Stimulated activated naive CD8-positive, alpha-beta T cell treated with anti-CD3 and anti-CD28 coated beads, Interleukin-15, amount 100 ng/mL, for 72 hours (primary cell): ENCODE results near the gene PAPOLB.

Experiments used
- ATAC-seq: fragments of 150-1000 bp; cut with Tn5 transposase; 2 replicates; pipeline ENCODE4 v1.10.0; 2021; ENCODE audit warnings: mild to moderate bottlenecking, moderate library complexity
- DNase-seq, 2 donors: peaks; one replicate each; pipeline ENCODE4 v3.0.0; 2021 to 2022
- H3K27ac Mint-ChIP-seq, 2 donors: one replicate each; pipeline ENCODE4 v1.8.0; 2022; ENCODE audit warnings: mild to moderate bottlenecking in 2 of 2, mixed read lengths in 2 of 2, moderate library complexity in 2 of 2
- H3K27me3 Mint-ChIP-seq: one replicate; pipeline ENCODE4 v1.8.0; 2022; ENCODE audit warnings: mixed read lengths
- H3K4me1 Mint-ChIP-seq: one replicate; pipeline ENCODE4 v1.8.0; 2022; ENCODE audit warnings: mild to moderate bottlenecking, mixed read lengths
- H3K4me3 Mint-ChIP-seq, 2 donors: one replicate each; pipeline ENCODE4 v1.8.0; 2022; ENCODE audit warnings: mild to moderate bottlenecking in 2 of 2, mixed read lengths in 2 of 2, moderate library complexity in 1 of 2
- H3K9me3 Mint-ChIP-seq, 2 donors: one replicate each; pipeline ENCODE4 v1.8.0; 2022; ENCODE audit warnings: mixed read lengths in 2 of 2

Gene PAPOLB

GRCh38 chr7:4837803-4838625, 23.8 kb downstream of the PAPOLB start:
- Mint-ChIP-seq H3K9me3 (no peaks in the 10 kb centered on the region), H3K27me3 (no peaks in the 10 kb centered on the region), H3K27ac (no peak overlapping the region), H3K4me1 (no peaks in the 10 kb centered on the region), H3K4me3 (no peak overlapping the region)
- DNase-seq (no peak), ATAC-seq (no peak)

DNA sequence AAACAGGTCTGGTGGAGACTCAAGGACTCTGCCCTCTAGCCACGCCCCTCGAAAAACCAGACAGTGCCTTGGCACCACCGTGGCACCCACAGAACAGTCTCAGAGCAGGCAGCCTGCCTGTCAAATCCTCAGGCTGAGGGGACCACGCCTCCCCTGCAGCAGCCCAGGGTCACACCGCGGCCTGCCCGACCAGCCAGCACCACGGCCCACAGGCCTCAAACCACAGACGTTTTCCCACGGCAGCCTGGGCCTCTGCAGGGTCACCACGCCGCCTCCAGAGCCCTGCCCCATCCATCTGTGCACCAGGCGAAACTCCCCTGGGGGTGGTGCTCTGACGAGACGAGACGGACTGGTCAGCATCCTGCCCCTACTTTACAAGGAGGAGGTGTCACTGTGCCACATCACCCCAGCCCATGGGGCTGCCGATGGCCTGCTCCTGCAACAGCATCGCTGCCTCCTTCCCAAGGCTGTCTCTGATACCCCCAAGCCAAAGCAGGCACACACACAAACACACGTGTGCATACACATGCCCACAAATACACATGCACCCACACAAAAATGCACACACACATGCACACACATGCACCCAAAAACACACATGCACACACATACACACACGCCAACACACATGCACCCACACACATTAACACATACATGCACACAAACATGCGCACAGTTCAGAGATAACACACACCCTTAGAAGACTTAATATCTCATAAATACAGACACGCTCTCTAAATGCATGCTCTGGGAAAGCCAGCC, 24.6 kb downstream of the PAPOLB start:
- DNase-seq (no peak), ATAC-seq (no peak)
- Mint-ChIP-seq H3K4me1 (no peaks in the 10 kb centered on the region), H3K27me3 (no peaks in the 10 kb centered on the region), H3K4me3 (no peak overlapping the region), H3K27ac (no peak overlapping the region), H3K9me3 (no peaks in the 10 kb centered on the region)

DNA sequence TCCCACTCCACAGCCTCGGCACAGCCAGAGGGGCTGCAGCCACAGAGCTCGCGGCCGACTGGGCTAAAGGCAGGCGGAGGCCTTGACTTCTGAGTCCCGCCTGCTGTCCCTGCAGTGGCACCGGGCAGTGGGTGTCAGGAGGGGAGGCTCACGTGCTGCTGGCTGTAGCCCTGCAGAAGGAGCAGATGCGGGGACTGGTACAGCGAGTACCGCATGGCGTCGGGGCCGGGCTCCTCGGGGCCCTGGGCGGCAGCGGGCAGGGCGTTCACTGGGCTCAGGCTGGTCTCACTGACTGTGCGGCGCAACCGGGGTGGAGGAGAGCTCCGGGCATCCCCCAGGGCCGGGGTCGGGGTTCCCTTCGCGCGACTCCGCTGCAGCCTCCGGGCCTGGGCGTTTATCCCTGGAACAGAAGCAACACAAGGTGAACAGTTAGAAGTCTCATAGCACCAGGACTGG, 25.6 kb downstream of the PAPOLB start:
- no peak overlapping the region for H3K27ac Mint-ChIP-seq
- H3K9me3 Mint-ChIP-seq: no peaks in the 10 kb centered on the region
- H3K27me3 Mint-ChIP-seq: no peaks in the 10 kb centered on the region
- DNase-seq: no peak
- peak; percentile 16 for ATAC-seq
- H3K4me1 Mint-ChIP-seq: no peaks in the 10 kb centered on the region
- no peak overlapping the region for H3K4me3 Mint-ChIP-seq

GRCh38 chr7:4835398-4836205, 26.2 kb downstream of the PAPOLB start:
- H3K4me1 Mint-ChIP-seq: no peaks in the 10 kb centered on the region
- H3K4me3 Mint-ChIP-seq: no peak overlapping the region
- H3K27me3 Mint-ChIP-seq: no peaks in the 10 kb centered on the region
- DNase-seq (no peak), ATAC-seq (no peak)
- no peaks in the 10 kb centered on the region for H3K9me3 Mint-ChIP-seq
- H3K27ac Mint-ChIP-seq: peak overlapping the region in 1 of 2 donors; percentile 86

DNA sequence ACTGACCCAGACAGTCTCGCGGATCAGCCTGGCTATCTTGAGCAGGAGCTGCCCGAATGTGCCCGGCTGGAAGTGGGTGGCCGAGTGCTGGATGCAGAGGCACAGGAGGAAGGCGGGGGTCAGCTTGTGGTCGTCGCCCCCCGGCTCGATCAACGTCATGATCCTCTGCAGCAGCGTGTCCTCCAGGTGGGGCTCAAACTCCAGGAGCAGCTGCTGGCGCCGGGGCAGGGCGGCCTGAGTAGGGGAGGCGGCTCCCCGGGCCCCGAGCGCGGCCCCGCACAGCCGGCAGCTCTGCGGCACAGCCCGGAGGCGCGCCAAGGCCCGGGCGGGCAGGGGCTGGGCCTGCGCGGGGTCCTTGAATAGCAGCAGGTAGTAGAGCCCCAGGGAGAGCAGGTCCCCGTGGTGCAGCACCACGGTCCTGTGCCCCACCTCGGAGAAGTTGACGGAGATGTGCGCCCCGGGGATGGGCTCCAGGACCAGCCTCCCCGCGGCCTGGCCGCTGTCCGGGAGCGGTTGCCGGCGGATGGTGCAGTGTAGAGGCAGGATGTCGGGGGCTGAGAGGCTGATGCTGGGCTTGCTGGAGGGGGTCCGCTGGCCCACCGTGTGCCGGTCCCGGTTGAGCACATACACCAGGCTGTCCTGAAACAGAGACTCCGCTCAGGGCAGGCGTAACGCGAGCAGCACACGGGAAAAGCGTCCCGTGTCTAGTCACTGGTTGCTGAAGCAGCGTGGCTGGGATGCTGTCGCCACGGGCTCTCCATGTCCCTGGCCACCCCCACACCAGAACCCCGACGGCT, 27.0 kb downstream of the PAPOLB start:
- no peak overlapping the region for H3K4me3 Mint-ChIP-seq
- no peaks in the 10 kb centered on the region for H3K9me3 Mint-ChIP-seq
- H3K4me1 Mint-ChIP-seq: peaks cover 7% of the 10 kb centered on the region
- no peak for DNase-seq
- H3K27me3 Mint-ChIP-seq: no peaks in the 10 kb centered on the region
- peak; percentile 53 for ATAC-seq
- peak overlapping the region in 1 of 2 donors; percentile 86 for H3K27ac Mint-ChIP-seq

GRCh38 chr7:4833691-4834600, 27.9 kb downstream of the PAPOLB start:
- no peaks in the 10 kb centered on the region for H3K27me3 Mint-ChIP-seq
- H3K9me3 Mint-ChIP-seq: no peaks in the 10 kb centered on the region
- no peak overlapping the region for H3K27ac Mint-ChIP-seq
- no peak for DNase-seq
- H3K4me1 Mint-ChIP-seq: peaks cover 7% of the 10 kb centered on the region
- H3K4me3 Mint-ChIP-seq: no peak overlapping the region
- ATAC-seq: no peak

DNA sequence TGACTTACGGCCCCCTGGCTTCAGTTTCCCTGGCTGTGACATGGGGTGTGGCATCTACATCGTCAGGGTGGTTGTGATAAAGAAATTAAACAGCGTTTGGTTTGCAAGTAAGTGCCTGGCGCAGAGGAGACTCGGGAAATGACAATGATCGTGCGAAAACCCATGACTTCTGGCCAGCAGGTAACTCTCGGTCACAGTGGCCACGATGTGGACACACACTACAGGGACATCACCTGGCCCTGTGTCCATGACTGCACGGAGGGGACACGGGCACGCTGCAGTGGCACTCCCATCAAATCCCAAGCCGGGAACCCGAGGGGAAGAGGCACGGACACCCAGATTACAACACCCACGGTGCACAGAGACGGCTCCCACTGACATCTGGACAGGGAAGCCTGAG, 28.7 kb downstream of the PAPOLB start:
- Mint-ChIP-seq H3K9me3 (no peaks in the 10 kb centered on the region), H3K4me3 (no peak overlapping the region), H3K27ac (no peak overlapping the region), H3K27me3 (no peaks in the 10 kb centered on the region), H3K4me1 (peaks cover 7% of the 10 kb centered on the region)
- DNase-seq (no peak), ATAC-seq (no peak)

DNA sequence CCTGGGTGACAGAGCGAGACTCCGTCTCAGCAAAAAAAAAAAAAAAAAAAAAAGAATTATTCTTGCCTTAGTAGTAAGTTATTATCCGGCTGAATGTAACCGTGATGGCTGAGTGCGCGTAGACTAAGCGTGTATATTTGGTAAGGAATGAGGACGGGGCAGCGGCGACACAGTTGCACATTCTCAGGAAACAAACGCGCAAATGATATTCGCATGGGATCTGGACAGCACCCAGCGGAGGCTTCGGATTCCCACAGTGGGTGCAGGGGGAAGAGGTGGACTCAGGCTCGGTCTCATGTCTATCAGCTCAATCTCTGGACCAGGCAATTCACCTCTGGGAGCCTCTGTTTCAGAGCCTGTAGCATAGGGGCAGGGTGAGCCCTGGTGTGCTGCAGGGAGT, 29.1 kb downstream of the PAPOLB start:
- no peak for ATAC-seq
- peaks cover 7% of the 10 kb centered on the region for H3K4me1 Mint-ChIP-seq
- no peak overlapping the region for H3K27ac Mint-ChIP-seq
- no peak for DNase-seq
- no peaks in the 10 kb centered on the region for H3K9me3 Mint-ChIP-seq
- no peaks in the 10 kb centered on the region for H3K27me3 Mint-ChIP-seq
- no peak overlapping the region for H3K4me3 Mint-ChIP-seq

DNA sequence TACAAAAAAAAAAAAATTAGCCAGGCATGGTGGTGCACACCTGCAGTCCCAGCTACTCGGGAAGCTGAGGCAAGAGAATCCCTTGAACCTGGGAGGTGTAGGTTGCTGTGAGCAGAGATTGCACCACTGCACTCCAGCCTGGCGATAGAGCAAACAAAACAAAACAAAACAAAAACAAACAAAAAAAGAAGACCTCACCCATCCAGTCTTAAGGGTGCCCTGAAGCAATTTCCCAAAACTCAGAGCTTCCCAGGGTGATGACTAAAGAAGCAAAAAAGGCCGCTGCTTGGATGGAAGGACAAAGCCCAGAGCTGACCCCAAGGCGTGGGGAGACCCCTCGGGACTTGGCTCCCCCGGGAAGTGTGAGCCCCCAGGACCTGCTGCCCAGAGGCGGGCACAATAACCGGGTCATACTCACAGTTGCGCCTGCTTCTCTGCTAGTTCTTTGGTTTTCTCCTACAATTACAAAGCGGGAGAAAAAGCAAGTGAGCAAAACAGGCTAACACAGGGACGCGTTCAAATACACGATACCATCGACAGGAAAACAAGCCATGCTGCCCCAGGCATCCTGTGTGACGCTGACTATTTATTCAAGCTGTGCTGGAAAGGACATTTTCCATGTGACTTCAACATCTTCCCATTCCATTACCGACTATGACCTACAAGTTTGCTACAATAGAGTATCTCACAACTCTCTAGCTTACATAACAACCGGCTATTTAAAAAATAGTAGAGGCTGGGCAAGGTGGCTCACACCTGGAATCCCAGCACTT, 29.9 kb downstream of the PAPOLB start:
- Mint-ChIP-seq H3K27me3 (no peaks in the 10 kb centered on the region), H3K9me3 (no peaks in the 10 kb centered on the region), H3K4me3 (no peak overlapping the region), H3K27ac (no peak overlapping the region), H3K4me1 (peaks cover 7% of the 10 kb centered on the region)
- no peak for ATAC-seq
- no peak for DNase-seq

- peak; percentile 82 for ATAC-seq
- peak overlapping the region in 1 of 2 donors; percentile 86 for H3K27ac Mint-ChIP-seq
- peaks cover 7% of the 10 kb centered on the region for H3K4me1 Mint-ChIP-seq
These were observed 31.7 kb downstream of the PAPOLB start for GRCh38 chr7:4830176-4830575.

DNA sequence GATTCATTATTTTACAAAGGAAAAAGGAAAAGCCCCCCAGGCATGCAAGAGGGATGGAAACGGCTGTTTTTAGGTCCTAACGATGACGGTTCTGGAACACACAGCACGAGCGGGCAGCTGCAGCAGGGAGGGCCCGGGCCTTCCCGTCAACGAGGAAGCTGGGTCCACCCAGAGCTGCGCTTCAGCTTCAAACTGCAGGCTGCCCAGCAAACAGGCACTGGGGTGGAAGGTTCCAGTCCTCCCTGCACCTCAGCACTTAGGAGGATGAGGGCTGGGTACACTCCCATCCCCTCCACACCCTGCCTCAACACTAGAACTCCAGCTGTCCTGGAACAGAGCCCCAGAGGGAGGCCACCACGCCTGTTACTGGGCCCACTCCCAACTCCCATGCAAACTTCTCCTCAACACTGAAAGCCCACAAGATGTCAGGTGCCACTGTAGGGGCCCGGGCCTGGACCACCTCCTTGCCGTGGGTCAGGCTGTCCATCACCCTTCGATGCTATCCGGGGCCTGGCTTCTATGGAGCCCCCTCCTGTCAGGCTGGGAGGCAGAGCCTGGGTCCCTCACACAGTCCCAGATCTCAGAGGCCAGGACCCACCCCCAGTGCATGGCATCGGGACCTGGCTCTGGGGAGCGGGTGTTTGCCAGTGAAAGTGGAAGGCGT, 33.0 kb downstream of the PAPOLB start:
- ATAC-seq: no peak
- no peaks in the 10 kb centered on the region for H3K9me3 Mint-ChIP-seq
- H3K4me3 Mint-ChIP-seq: no peak overlapping the region
- H3K27me3 Mint-ChIP-seq: no peaks in the 10 kb centered on the region
- H3K4me1 Mint-ChIP-seq: peaks cover 7% of the 10 kb centered on the region
- H3K27ac Mint-ChIP-seq: no peak overlapping the region
- DNase-seq: no peak

More at GRCh38 chr7:4830176-4830575, 31.7 kb downstream of the PAPOLB start:
- no peak overlapping the region for H3K4me3 Mint-ChIP-seq
- DNase-seq: peak; percentile 56 to 64
- no peaks in the 10 kb centered on the region for H3K9me3 Mint-ChIP-seq
- no peaks in the 10 kb centered on the region for H3K27me3 Mint-ChIP-seq

GRCh38 chr7:4825081-4825480, 36.7 kb downstream of the PAPOLB start:
- Mint-ChIP-seq H3K4me1 (peaks cover 2% of the 10 kb centered on the region), H3K9me3 (no peaks in the 10 kb centered on the region), H3K27ac (no peak overlapping the region), H3K4me3 (no peak overlapping the region), H3K27me3 (peaks cover under 1% of the 10 kb centered on the region)
- DNase-seq (no peak), ATAC-seq (no peak)

- DNase-seq (no peak), ATAC-seq (no peak)
- H3K27ac Mint-ChIP-seq: no peak overlapping the region
- peaks cover 9% of the 10 kb centered on the region for H3K27me3 Mint-ChIP-seq
- no peaks in the 10 kb centered on the region for H3K9me3 Mint-ChIP-seq
- H3K4me3 Mint-ChIP-seq: no peak overlapping the region
- H3K4me1 Mint-ChIP-seq: no peaks in the 10 kb centered on the region
These were observed 37.6 kb downstream of the PAPOLB start for GRCh38 chr7:4824120-4824775.
